ENCODE measurements around the gene SP9.

SP9 gene

DNA sequence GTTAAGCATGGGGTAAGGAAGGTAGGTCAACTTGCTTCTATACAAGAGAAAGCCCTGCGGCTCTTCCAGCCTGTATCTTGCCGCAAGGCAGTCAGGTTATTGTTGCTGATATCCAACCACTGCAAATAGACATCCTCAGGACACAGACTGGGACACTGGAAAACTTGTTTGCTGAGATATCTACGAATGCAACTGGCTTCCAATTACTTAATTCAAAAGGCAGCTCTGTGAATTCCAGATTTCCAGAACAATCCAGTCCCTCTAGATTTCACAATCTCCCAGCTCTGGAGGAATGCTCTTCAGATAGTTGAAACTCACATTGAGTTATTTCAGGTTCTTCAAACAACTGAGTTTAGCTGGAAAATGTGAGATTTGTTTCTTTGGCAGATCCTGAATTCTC, 34.6 kb upstream of the SP9 start:
- Histone ChIP-seq H3F3A (ENCODE audit: insufficient read depth, low read length) (no peaks in the 10 kb centered on the region), H3K9me2 (ENCODE audit: low read depth, low read length) (no peaks in the 10 kb centered on the region), H3K9me3 (ENCODE audit: low read length) (no peaks in the 10 kb centered on the region), H2AFZ (ENCODE audit: low read length) (no peak overlapping the region), H3K4me1 (ENCODE audit: insufficient read depth, low read length, severe bottlenecking) (no peaks in the 10 kb centered on the region), H3K4me3 (ENCODE audit: low read depth, low read length, poor library complexity, severe bottlenecking) (no peak overlapping the region), H3K9ac (ENCODE audit: low read length) (no peak overlapping the region), H3K27me3 (ENCODE audit: insufficient read depth, low read length) (no peaks in the 10 kb centered on the region), H3K36me3 (ENCODE audit: insufficient read depth, low read length) (no peaks in the 10 kb centered on the region), H3K27ac (ENCODE audit: low read depth, low read length, poor library complexity, severe bottlenecking) (no peak overlapping the region), H3K4me2 (ENCODE audit: low read length) (no peak overlapping the region), H4K20me1 (ENCODE audit: insufficient read depth, low read length) (no peaks in the 10 kb centered on the region), H3K79me2 (ENCODE audit: insufficient read depth, low read length) (no peaks in the 10 kb centered on the region)
- no peak for TF ChIP-seq CTCF (IDR thresholded peaks at IDR 0.05; ENCODE audit: low read length)
- no peak for TF ChIP-seq EZH2 (IDR thresholded peaks at IDR 0.05; ENCODE audit: borderline replicate concordance, low read length)

GRCh38 chr2:174312581-174313234, 22.0 kb upstream of the SP9 start:
- H3K9me3 ChIP-seq (ENCODE audit: low read length), result no peaks in the 10 kb centered on the region
- no peak overlapping the region for H2AFZ ChIP-seq (ENCODE audit: low read length)
- no peaks in the 10 kb centered on the region for H4K20me1 ChIP-seq (ENCODE audit: insufficient read depth, low read length)
- H3K79me2 ChIP-seq (ENCODE audit: insufficient read depth, low read length), result no peaks in the 10 kb centered on the region
- H3K27me3 ChIP-seq (ENCODE audit: insufficient read depth, low read length), result no peaks in the 10 kb centered on the region
- H3F3A ChIP-seq (ENCODE audit: insufficient read depth, low read length), result no peaks in the 10 kb centered on the region
- no peaks in the 10 kb centered on the region for H3K36me3 ChIP-seq (ENCODE audit: insufficient read depth, low read length)
- peaks cover 5% of the 10 kb centered on the region for H3K4me1 ChIP-seq (ENCODE audit: insufficient read depth, low read length, severe bottlenecking)
- no peak overlapping the region for H3K4me3 ChIP-seq (ENCODE audit: low read depth, low read length, poor library complexity, severe bottlenecking)
- no peak overlapping the region for H3K27ac ChIP-seq (ENCODE audit: low read depth, low read length, poor library complexity, severe bottlenecking)
- TF ChIP-seq CTCF (IDR thresholded peaks at IDR 0.05; ENCODE audit: low read length), result no peak
- TF ChIP-seq EZH2 (IDR thresholded peaks at IDR 0.05; ENCODE audit: borderline replicate concordance, low read length), result no peak
- H3K4me2 ChIP-seq (ENCODE audit: low read length), result no peak overlapping the region
- no peak overlapping the region for H3K9ac ChIP-seq (ENCODE audit: low read length)
- no peaks in the 10 kb centered on the region for H3K9me2 ChIP-seq (ENCODE audit: low read depth, low read length)

DNA sequence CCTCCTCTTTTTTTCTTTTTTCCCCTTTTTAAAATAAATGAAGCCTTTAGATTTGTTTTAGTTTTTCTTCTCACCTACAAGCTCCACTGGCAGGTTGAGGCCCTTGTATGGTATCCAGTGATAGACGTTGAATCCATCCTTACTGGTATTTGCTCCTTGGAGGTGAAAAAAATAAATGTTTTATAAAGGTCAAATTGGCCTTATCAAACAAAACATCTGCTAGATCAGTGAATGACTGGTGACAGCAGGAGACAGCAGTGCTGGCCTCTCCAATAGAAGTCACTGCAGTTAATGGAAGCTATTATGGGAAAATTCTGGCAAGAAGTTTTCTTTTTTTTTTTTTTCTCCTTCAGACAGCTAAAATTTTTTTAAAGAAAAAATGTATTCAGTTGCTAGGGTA, 12.6 kb upstream of the SP9 start:
- Histone ChIP-seq H3K27me3 (ENCODE audit: insufficient read depth, low read length) (0 out of 2 replicates have a peak, but pooled peaks cover 1% of the 10 kb centered on the region), H3K79me2 (ENCODE audit: insufficient read depth, low read length) (no peaks in the 10 kb centered on the region), H3K36me3 (ENCODE audit: insufficient read depth, low read length) (no peaks in the 10 kb centered on the region), H3K27ac (ENCODE audit: low read depth, low read length, poor library complexity, severe bottlenecking) (no peak overlapping the region), H3K9ac (ENCODE audit: low read length) (no peak overlapping the region), H4K20me1 (ENCODE audit: insufficient read depth, low read length) (no peaks in the 10 kb centered on the region), H2AFZ (ENCODE audit: low read length) (no peak overlapping the region), H3K4me2 (ENCODE audit: low read length) (no peak overlapping the region), H3K4me3 (ENCODE audit: low read depth, low read length, poor library complexity, severe bottlenecking) (no peak overlapping the region), H3K4me1 (ENCODE audit: insufficient read depth, low read length, severe bottlenecking) (peaks cover 16% of the 10 kb centered on the region), H3K9me2 (ENCODE audit: low read depth, low read length) (no peaks in the 10 kb centered on the region), H3F3A (ENCODE audit: insufficient read depth, low read length) (no peaks in the 10 kb centered on the region), H3K9me3 (ENCODE audit: low read length) (no peaks in the 10 kb centered on the region)
- TF ChIP-seq CTCF (IDR thresholded peaks at IDR 0.05; ENCODE audit: low read length) (no peak), EZH2 (IDR thresholded peaks at IDR 0.05; ENCODE audit: borderline replicate concordance, low read length) (no peak)
